H1 (cell line): ENCODE data around the gene FAM50B. TPM values are rescaled to one million over a fixed set of nuclear protein-coding genes. Genes with fewer than 3 reads are reported as not detected.

Source experiments
- CTCF ChIA-PET: fragments of 300-600 bp; sonication (Branson Sonifier 250); formaldehyde crosslinking; loops from one replicate; lab custom pipeline; 2021; ENCODE audit not compliant: partially characterized antibody; lab: Charles Lee
- POLR2A ChIA-PET: fragments of 300-600 bp; sonication (Branson Sonifier 250); formaldehyde crosslinking; loops from one replicate; lab custom pipeline; 2021; ENCODE audit warnings: inconsistent platforms; ENCODE audit not compliant: partially characterized antibody; lab: Charles Lee
- DNase-seq, 2 experiments: peaks; one replicate each; pipeline versions ENCODE4 v3.0.0 to v3.0.0-alpha.2; 2010 to 2022; ENCODE audit warnings: low spot score in 2 of 2, low read depth in 1 of 2, mixed read lengths in 1 of 2
- FAIRE-seq: peaks from 2 replicates; lab custom pipeline; 2011; peaks lifted over from hg19 to GRCh38; lab: Jason Lieb, UNC
- H2AFZ ChIP-seq: 2 replicates; pipeline ENCODE4 v1.8.1; 2012; ENCODE audit warnings: low read length, inconsistent platforms
- H2AK5ac ChIP-seq: 2 replicates; pipeline ENCODE4 v1.6.1; 2013; ENCODE audit warnings: low read depth, low read length
- H2BK120ac ChIP-seq: replicated peaks from 2 replicates; pipeline ENCODE3; 2013; ENCODE audit warnings: low read depth, low read length, inconsistent platforms
- H2BK12ac ChIP-seq: 2 replicates; pipeline ENCODE4 v1.6.1; 2013; ENCODE audit warnings: low read depth, low read length
- H2BK15ac ChIP-seq: 2 replicates; pipeline ENCODE4 v1.6.1; 2013; ENCODE audit warnings: low read length
- H2BK20ac ChIP-seq: 2 replicates; pipeline ENCODE4 v1.6.1; 2013; ENCODE audit warnings: low read length
- H2BK5ac ChIP-seq: 2 replicates; pipeline ENCODE4 v1.6.1; 2013; ENCODE audit warnings: low read depth, low read length
- H3K14ac ChIP-seq: 2 replicates; pipeline ENCODE4 v1.6.1; 2013; ENCODE audit warnings: inconsistent platforms; ENCODE audit not compliant: insufficient read length
- H3K18ac ChIP-seq: 2 replicates; pipeline ENCODE4 v1.6.1; 2013; ENCODE audit warnings: low read length; ENCODE audit errors: extremely low read depth
- H3K23ac ChIP-seq: 2 replicates; pipeline ENCODE4 v1.6.1; 2013; ENCODE audit warnings: inconsistent platforms; ENCODE audit not compliant: insufficient read length
- H3K23me2 ChIP-seq: 2 replicates; pipeline ENCODE4 v1.6.1; 2013; ENCODE audit warnings: low read depth, low read length
- H3K27ac ChIP-seq: 2 replicates; pipeline ENCODE4 v1.6.1; 2011; ENCODE audit warnings: low read depth, low read length, inconsistent platforms
- H3K27me3 ChIP-seq, 4 experiments: replicated peaks in 1 of 4; 1 replicate in 1 of 4; 2 replicates in 3 of 4; pipeline versions ENCODE4 v1.6.1 to v1.8.1; 2011 to 2013; ENCODE audit warnings: low read length in 3 of 4, mild to moderate bottlenecking in 3 of 4, inconsistent platforms in 2 of 4, mixed read lengths in 2 of 4, moderate library complexity in 1 of 4; ENCODE audit not compliant: control insufficient read depth in 3 of 4, insufficient read depth in 3 of 4; ENCODE audit errors: extremely low read depth in 1 of 4
- H3K36me3 ChIP-seq, 4 experiments: 2 replicates each; pipeline versions ENCODE4 v1.6.1 to v1.8.1; 2011 to 2013; ENCODE audit warnings: mild to moderate bottlenecking in 4 of 4, low read length in 3 of 4, moderate library complexity in 2 of 4, control low read depth in 1 of 4, inconsistent platforms in 1 of 4; ENCODE audit not compliant: insufficient read depth in 4 of 4, control insufficient read depth in 2 of 4
- H3K4ac ChIP-seq: replicated peaks from 2 replicates; pipeline ENCODE3; 2013; ENCODE audit warnings: low read length, low read depth, mixed read lengths, inconsistent platforms; ENCODE audit not compliant: insufficient read length
- H3K4me1 ChIP-seq, 4 experiments: replicated peaks in 1 of 4; 1 replicate in 1 of 4; 2 replicates in 3 of 4; pipeline versions ENCODE4 v1.6.1 to v1.8.1; 2011 to 2013; ENCODE audit warnings: low read length in 3 of 4, inconsistent platforms in 2 of 4, mixed read lengths in 1 of 4; ENCODE audit not compliant: insufficient read depth in 4 of 4, control insufficient read depth in 3 of 4
- H3K4me2 ChIP-seq, 2 experiments: 2 replicates each; pipeline versions ENCODE4 v1.6.1 to v1.8.1; 2011 to 2013; ENCODE audit warnings: low read depth in 2 of 2, low read length in 2 of 2, control low read depth in 1 of 2, inconsistent platforms in 1 of 2, mild to moderate bottlenecking in 1 of 2; ENCODE audit not compliant: insufficient read depth in 1 of 2
- H3K4me3 ChIP-seq, 4 experiments: fragments of 200-600, 300-600 bp in 1 of 4; sonication (generic), shearing (Covaris generic), sonication (Bioruptor Twin) in 1 of 4; 2 replicates each; pipeline versions ENCODE4 v1.5.1 to v1.8.1; 2011 to 2016; ENCODE audit warnings: low read length in 4 of 4, low read depth in 3 of 4, control low read depth in 2 of 4, inconsistent platforms in 2 of 4, mild to moderate bottlenecking in 2 of 4, mixed read lengths in 1 of 4, moderate library complexity in 1 of 4; ENCODE audit not compliant: insufficient read depth in 2 of 4; ENCODE audit errors: extremely low read depth in 1 of 4
- H3K56ac ChIP-seq: replicated peaks from 2 replicates; pipeline ENCODE3; 2013; ENCODE audit warnings: low read depth, mild to moderate bottlenecking, mixed read lengths, low read length, inconsistent platforms; ENCODE audit not compliant: insufficient read length
- H3K79me1 ChIP-seq: 2 replicates; pipeline ENCODE4 v1.6.1; 2013; ENCODE audit warnings: low read depth, low read length, control low read depth
- H3K79me2 ChIP-seq, 2 experiments: 2 replicates each; pipeline versions ENCODE4 v1.6.1 to v1.8.1; 2012 to 2013; ENCODE audit warnings: low read length in 2 of 2, mild to moderate bottlenecking in 2 of 2, inconsistent platforms in 1 of 2; ENCODE audit not compliant: insufficient read depth in 2 of 2, control insufficient read depth in 1 of 2
- H3K9ac ChIP-seq, 4 experiments: replicated peaks in 1 of 4; 1 replicate in 1 of 4; 2 replicates in 3 of 4; pipeline versions ENCODE4 v1.6.1 to v1.8.1; 2011 to 2013; ENCODE audit warnings: low read depth in 3 of 4, low read length in 3 of 4, control low read depth in 2 of 4, mild to moderate bottlenecking in 2 of 4, moderate library complexity in 2 of 4, inconsistent platforms in 1 of 4; ENCODE audit errors: extremely low read depth in 1 of 4
- H3K9me3 ChIP-seq, 2 experiments: 2 replicates each; pipeline versions ENCODE4 v1.6.1 to v1.8.1; 2012 to 2013; ENCODE audit warnings: mild to moderate bottlenecking in 2 of 2, moderate library complexity in 2 of 2, control low read depth in 1 of 2, inconsistent platforms in 1 of 2, low read depth in 1 of 2, low read length in 1 of 2, mixed read lengths in 1 of 2; ENCODE audit not compliant: insufficient read depth in 2 of 2
- H4K20me1 ChIP-seq, 2 experiments: replicated peaks in 1 of 2; 2 replicates each; pipeline versions ENCODE3 to v1.8.1; 2011 to 2013; ENCODE audit warnings: inconsistent platforms in 2 of 2, low read length in 2 of 2, mild to moderate bottlenecking in 1 of 2; ENCODE audit not compliant: insufficient read depth in 2 of 2, control insufficient read depth in 1 of 2
- H4K5ac ChIP-seq: 2 replicates; pipeline ENCODE4 v1.6.1; 2013; ENCODE audit warnings: low read length, low read depth, mixed read lengths, inconsistent platforms; ENCODE audit not compliant: insufficient read length
- H4K8ac ChIP-seq: 2 replicates; pipeline ENCODE4 v1.8.0; 2013; ENCODE audit warnings: mild to moderate bottlenecking, moderate library complexity, low read length, inconsistent platforms; ENCODE audit not compliant: insufficient read depth; ENCODE audit errors: extremely low read depth
- H4K91ac ChIP-seq: replicated peaks from 2 replicates; pipeline ENCODE3; 2013; ENCODE audit warnings: low read length, mixed read lengths, inconsistent platforms; ENCODE audit not compliant: insufficient read length
- CEBPB ChIP-seq: IDR thresholded peaks from 2 replicates; pipeline ENCODE4 v1.6.1; 2012; ENCODE audit warnings: low read depth, low read length
- CHD1 ChIP-seq: IDR thresholded peaks from 2 replicates; pipeline ENCODE4 v1.6.1; 2012; ENCODE audit warnings: low read depth, low read length, improper control_type of control experiment
- CHD2 ChIP-seq: IDR thresholded peaks from 2 replicates; pipeline ENCODE4 v1.6.1; 2012; ENCODE audit warnings: low read length, improper control_type of control experiment
- EZH2 ChIP-seq: fragments of 200-600 bp; sonication (generic); IDR thresholded peaks from 2 replicates; pipeline ENCODE4 v1.7.1; 2012; ENCODE audit warnings: low read depth, mild to moderate bottlenecking, moderate library complexity, low read length, inconsistent platforms; ENCODE audit not compliant: severe bottlenecking
- HDAC6 ChIP-seq: IDR thresholded peaks from one replicate; pipeline ENCODE4 v1.7.1; 2012; ENCODE audit warnings: low read depth, mild to moderate bottlenecking, inconsistent platforms, low read length, moderate library complexity
- KDM1A ChIP-seq: fragments of 200-600, 300-600 bp; sonication (generic); IDR thresholded peaks from 2 replicates; pipeline ENCODE4 v1.7.1; 2016; ENCODE audit warnings: mild to moderate bottlenecking, low read length, borderline replicate concordance
- PHF8 ChIP-seq: fragments of 200-600 bp; sonication (generic); conservative IDR thresholded peaks from 2 replicates; pipeline ENCODE4 v1.7.1; 2012; ENCODE audit warnings: low read depth, mild to moderate bottlenecking, inconsistent platforms, low read length, moderate library complexity
- POLR2A ChIP-seq, 2 experiments: IDR thresholded peaks; 1 replicate in 1 of 2; 2 replicates in 1 of 2; pipeline ENCODE4 v1.6.1; 2011; ENCODE audit warnings: low read depth in 2 of 2, low read length in 2 of 2, mild to moderate bottlenecking in 2 of 2; ENCODE audit errors: control extremely low read depth in 1 of 2
- RFX5 ChIP-seq: IDR thresholded peaks from 2 replicates; pipeline ENCODE4 v1.6.1; 2011; ENCODE audit warnings: low read depth, low read length, improper control_type of control experiment, borderline replicate concordance
- SRF ChIP-seq: IDR thresholded peaks from 2 replicates; pipeline ENCODE4 v1.6.1; 2011; ENCODE audit warnings: mild to moderate bottlenecking, low read depth, low read length, moderate library complexity
- WGBS, 2 experiments: shearing (Covaris generic) in 1 of 2; methylation state at CpG; one replicate each; pipeline versions ENCODE4 v1.1.6 to v1.1.7; 2013 to 2015; ENCODE audit warnings: low lambda C conversion rate in 2 of 2, mixed read lengths in 2 of 2, inconsistent platforms in 1 of 2, low coverage in 1 of 2, missing lambda C conversion rate in 1 of 2; ENCODE audit not compliant: insufficient replicate concordance in 2 of 2, insufficient coverage in 1 of 2, insufficient read length in 1 of 2; ENCODE audit errors: extremely low coverage in 1 of 2, missing lambda C conversion rate in 1 of 2; 5-methylcytosine and 5-hydroxymethylcytosine counted together
- polyA plus RNA-seq, 7 experiments: library from polyadenylated mRNA; depleted of rRNA in 3 of 7; stranded (reverse) in 5 of 7; unstranded in 2 of 7; fragments of >200 nt in 5 of 7; fragments of 200-250 nt in 2 of 7; gene quantifications; 1 replicate in 5 of 7; 2 replicates in 1 of 7; 4 replicates in 1 of 7; pipeline versions ENCODE4 v1.2.1 to v1.2.3, GENCODE V29; 2011 to 2013; ENCODE audit warnings: missing spikeins in 2 of 7, mixed read lengths in 2 of 7
- total RNA-seq: library from RNA; stranded (reverse); fragmentation: NEBNext Ultra II Directional; extraction: Animal tissue kit (Norgen Biotek cat#: 25700); gene quantifications from 2 replicates; pipeline ENCODE4 v1.2.1, GENCODE V29; 2021
- TF ChIP-seq, protein P1 (sequence below): IDR thresholded peaks from 2 replicates; pipeline ENCODE4 v1.6.1; 2012; ENCODE audit warnings: low read length, inconsistent platforms

Gene FAM50B
- total and polyA plus RNA-seq, 2 of the 8 experiments (the other 6 are each of a cell fraction or from before 2014, with no cell fraction given) = 3.1 to 3.2 TPM

DNA sequence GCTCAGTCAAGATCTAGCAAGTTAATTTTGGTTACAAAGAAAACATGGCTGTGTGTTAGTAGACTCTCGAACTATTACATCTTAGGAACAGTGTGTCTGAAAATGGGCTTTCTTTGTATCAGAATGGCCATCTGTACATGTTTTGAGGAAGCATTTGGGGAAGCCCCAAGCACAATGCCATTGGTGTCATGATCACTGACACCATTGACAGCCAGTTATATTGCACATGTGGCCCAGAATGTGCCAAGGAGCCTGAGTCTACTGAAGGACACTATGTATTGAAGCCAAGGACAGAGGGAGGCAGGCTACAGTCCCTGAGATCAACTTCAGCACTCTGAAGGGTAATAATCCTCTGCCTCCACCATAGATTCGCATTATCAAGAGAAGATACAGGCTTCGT is 12.6 kb upstream of the FAM50B start:
- H4K20me1 ChIP-seq = no peaks in the 10 kb centered on the region
- CTCF ChIA-PET = interaction anchor here (1.4 kb wide), 1 partner anchor 14 kb away, joined by 3 read pairs; no protein-coding TSS in a partner anchor
- H3K27me3 ChIP-seq = no peaks in the 10 kb centered on the region
- no peak overlapping the region for H3K18ac ChIP-seq
- H3K4me2 ChIP-seq = no peak overlapping the region
- FAIRE-seq (no peak), DNase-seq (no peak)
- no peak overlapping the region for H3K4me3 ChIP-seq
- no peak overlapping the region for H2BK20ac ChIP-seq
- no peak overlapping the region for H4K8ac ChIP-seq
- no peak overlapping the region for H3K27ac ChIP-seq
- H4K91ac ChIP-seq = no peak overlapping the region
- H3K4me1 ChIP-seq = no peaks in the 10 kb centered on the region
- no peak overlapping the region for H2BK120ac ChIP-seq
- H3K9ac ChIP-seq = no peak overlapping the region
- H3K23me2 ChIP-seq = no peaks in the 10 kb centered on the region
- no peak overlapping the region for H2AFZ ChIP-seq
- no peak overlapping the region for H3K14ac ChIP-seq
- no peak overlapping the region for H3K56ac ChIP-seq
- no peak overlapping the region for H2BK15ac ChIP-seq
- no peaks in the 10 kb centered on the region for H3K36me3 ChIP-seq
- H2AK5ac ChIP-seq = no peak overlapping the region
- H3K9me3 ChIP-seq = no peaks in the 10 kb centered on the region
- POLR2A ChIA-PET = no interaction called here
- no peaks in the 10 kb centered on the region for H3K79me1 ChIP-seq
- H2BK12ac ChIP-seq = no peak overlapping the region
- H3K4ac ChIP-seq = no peak overlapping the region
- H3K79me2 ChIP-seq = no peaks in the 10 kb centered on the region
- no peak overlapping the region for H4K5ac ChIP-seq
- H3K23ac ChIP-seq = no peak overlapping the region
- H2BK5ac ChIP-seq = no peak overlapping the region
- 88% methylated on average over 3 of the region's 3 CpGs; no CpG with 5 or more reads in 1 of the 2 experiments for WGBS, 2 experiments
- TF ChIP-seq SRF = no peak
- no peak for TF ChIP-seq POLR2A (IDR thresholded peaks at IDR 0.05; ENCODE audit: control extremely low read depth in 1 of 2, low read depth in 2 of 2, low read length in 2 of 2)
- TF ChIP-seq RFX5 = no peak
- TF ChIP-seq EZH2 = no peak
- TF ChIP-seq PHF8 = no peak
- no peak for TF ChIP-seq HDAC6
- TF ChIP-seq, protein P1, sequence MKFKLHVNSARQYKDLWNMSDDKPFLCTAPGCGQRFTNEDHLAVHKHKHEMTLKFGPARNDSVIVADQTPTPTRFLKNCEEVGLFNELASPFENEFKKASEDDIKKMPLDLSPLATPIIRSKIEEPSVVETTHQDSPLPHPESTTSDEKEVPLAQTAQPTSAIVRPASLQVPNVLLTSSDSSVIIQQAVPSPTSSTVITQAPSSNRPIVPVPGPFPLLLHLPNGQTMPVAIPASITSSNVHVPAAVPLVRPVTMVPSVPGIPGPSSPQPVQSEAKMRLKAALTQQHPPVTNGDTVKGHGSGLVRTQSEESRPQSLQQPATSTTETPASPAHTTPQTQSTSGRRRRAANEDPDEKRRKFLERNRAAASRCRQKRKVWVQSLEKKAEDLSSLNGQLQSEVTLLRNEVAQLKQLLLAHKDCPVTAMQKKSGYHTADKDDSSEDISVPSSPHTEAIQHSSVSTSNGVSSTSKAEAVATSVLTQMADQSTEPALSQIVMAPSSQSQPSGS = no peak
- TF ChIP-seq CEBPB = no peak
- no peak for TF ChIP-seq CHD2
- no peak for TF ChIP-seq KDM1A
- no peak for TF ChIP-seq CHD1
